BLaER1 treated with 17β-estradiol and CSF1 and Interleukin-3, amounts not matched to agents 10 nM and 100 nM (cell line): Measurements from ENCODE around the gene ATXN1.

Experiments used
- H3K27ac ChIP-seq, 11 experiments: shearing (Covaris generic); formaldehyde crosslinking; 2 replicates each; pipeline ENCODE4 v1.8.1; 2022
- H3K27me3 ChIP-seq, 11 experiments: shearing (Covaris generic); formaldehyde crosslinking; 2 replicates each; pipeline ENCODE4 v1.8.1; 2022
- H3K36me3 ChIP-seq, 11 experiments: shearing (Covaris generic); formaldehyde crosslinking; 2 replicates each; pipeline ENCODE4 v1.8.1; 2022
- H3K4me1 ChIP-seq, 10 experiments: shearing (Covaris generic); formaldehyde crosslinking; 2 replicates each; pipeline ENCODE4 v1.8.1; 2022
- H3K4me2 ChIP-seq, 11 experiments: shearing (Covaris generic); formaldehyde crosslinking; 2 replicates each; pipeline ENCODE4 v1.8.1; 2022
- H3K4me3 ChIP-seq, 10 experiments: shearing (Covaris generic); formaldehyde crosslinking; 2 replicates each; pipeline ENCODE4 v1.8.1; 2022
- H3K9ac ChIP-seq, 11 experiments: shearing (Covaris generic); formaldehyde crosslinking; 2 replicates each; pipeline ENCODE4 v1.8.1; 2022
- H3K9me3 ChIP-seq, 11 experiments: shearing (Covaris generic); formaldehyde crosslinking; replicated peaks in 1 of 11; 2 replicates each; pipeline ENCODE4 v1.8.1; 2022
- H4K20me1 ChIP-seq, 11 experiments: shearing (Covaris generic); formaldehyde crosslinking; 2 replicates each; pipeline ENCODE4 v1.8.1; 2022
- Cebpa-rat ChIP-seq, 11 experiments: shearing (Covaris generic); IDR thresholded peaks; 2 replicates each; pipeline ENCODE4 v1.8.1; 2022

ATXN1 gene

DNA sequence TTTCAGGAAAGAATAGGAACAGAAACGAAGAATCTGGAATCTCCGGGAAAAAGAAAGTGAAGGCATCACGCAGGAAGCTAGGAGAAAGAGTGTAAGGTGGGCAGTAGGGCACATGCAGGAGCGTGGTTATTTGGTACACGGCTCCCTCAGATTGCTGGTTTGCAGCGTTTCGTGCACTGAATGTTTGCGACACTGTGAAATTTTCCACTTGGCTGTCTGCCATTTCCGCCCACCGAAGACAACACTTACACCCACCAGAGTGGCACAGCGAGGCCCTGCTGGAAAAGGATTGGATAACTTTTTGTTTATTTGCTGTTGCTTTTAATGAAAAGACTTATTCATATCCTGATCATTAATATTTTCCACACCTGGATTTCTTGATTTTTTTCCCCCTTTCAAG, 274.6 kb downstream of the ATXN1 start:
- Histone ChIP-seq H4K20me1 (peaks cover 0 to 60% (median 0%) of the 10 kb centered on the region in 11 experiments; a peak in 3 of 22 replicates), H3K4me2 (no peak overlapping the region), H3K9ac (no peak overlapping the region), H3K4me3 (no peak overlapping the region), H3K4me1 (no peaks in the 10 kb centered on the region; a peak in 1 of 20 replicates), H3K36me3 (peaks cover 0 to 67% (median 4%) of the 10 kb centered on the region in 11 experiments; a peak in 9 of 22 replicates), H3K9me3 (peaks cover 0 to 21% (median 9%) of the 10 kb centered on the region in 11 experiments; a peak in 17 of 22 replicates), H3K27me3 (no peaks in the 10 kb centered on the region), H3K27ac (no peak overlapping the region)
- TF ChIP-seq Cebpa-rat (IDR thresholded peaks at IDR 0.05), result no peak

DNA sequence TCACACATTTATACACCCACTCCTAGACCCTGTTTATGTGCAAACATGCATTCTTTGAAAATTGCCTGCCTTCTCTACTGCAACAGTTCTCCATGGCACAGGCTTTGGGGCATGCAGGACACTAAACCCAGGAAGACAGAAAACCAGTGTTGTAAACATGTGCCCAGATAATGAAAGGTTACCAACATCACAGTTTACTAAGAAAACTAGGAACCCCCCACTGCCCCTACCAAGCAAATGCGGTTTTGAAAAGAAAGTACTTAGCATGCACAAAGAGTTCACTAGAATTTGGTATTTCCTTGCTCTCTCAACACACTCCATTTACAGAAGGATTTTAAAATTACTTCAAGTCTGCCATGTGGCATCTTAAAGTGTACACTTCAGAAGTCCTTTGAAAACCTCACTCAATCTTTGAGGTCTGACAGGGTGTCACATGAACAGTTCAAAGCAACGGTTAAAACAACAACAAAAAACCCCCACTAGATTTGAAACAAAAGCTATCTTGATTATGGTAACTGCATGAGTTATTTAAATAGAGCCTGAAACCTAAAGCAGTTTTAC, 277.9 kb downstream of the ATXN1 start:
- Histone ChIP-seq H3K4me1 (no peaks in the 10 kb centered on the region; a peak in 1 of 20 replicates), H3K36me3 (peaks cover 0 to 98% (median 4%) of the 10 kb centered on the region in 11 experiments; a peak in 9 of 22 replicates), H3K4me3 (no peak overlapping the region), H3K27me3 (no peaks in the 10 kb centered on the region), H3K9me3 (peaks cover 0 to 21% (median 9%) of the 10 kb centered on the region in 11 experiments; a peak in 17 of 22 replicates), H3K27ac (no peak overlapping the region), H4K20me1 (peaks cover 0 to 46% (median 0%) of the 10 kb centered on the region in 11 experiments; a peak in 3 of 22 replicates), H3K4me2 (no peak overlapping the region), H3K9ac (no peak overlapping the region)
- no peak for TF ChIP-seq Cebpa-rat (IDR thresholded peaks at IDR 0.05)

- no peak overlapping the region for H3K4me3 ChIP-seq
- H3K4me1 ChIP-seq, result no peaks in the 10 kb centered on the region; a peak in 1 of 20 replicates
- peaks cover 0 to 98% (median 4%) of the 10 kb centered on the region in 11 experiments; a peak in 9 of 22 replicates for H3K36me3 ChIP-seq
- peaks cover 0 to 44% (median 0%) of the 10 kb centered on the region in 11 experiments; a peak in 3 of 22 replicates for H4K20me1 ChIP-seq
- H3K27ac ChIP-seq, result no peak overlapping the region
- H3K9me3 ChIP-seq, result peaks cover 0 to 21% (median 9%) of the 10 kb centered on the region in 11 experiments; a peak in 17 of 22 replicates
- no peaks in the 10 kb centered on the region for H3K27me3 ChIP-seq
- TF ChIP-seq Cebpa-rat (IDR thresholded peaks at IDR 0.05), result no peak
- no peak overlapping the region for H3K9ac ChIP-seq
- H3K4me2 ChIP-seq, result no peak overlapping the region
Observed at GRCh38 chr6:16482702-16483314, 278.5 kb downstream of the ATXN1 start.

- Histone ChIP-seq H3K27ac (no peak overlapping the region), H3K4me2 (0 out of 22 replicates have a peak overlapping the region, but pooled peaks of 1 of the 11 experiments have one; percentile 25), H3K27me3 (no peaks in the 10 kb centered on the region), H3K4me3 (no peak overlapping the region), H3K9ac (no peak overlapping the region), H3K4me1 (peaks cover 3 to 9% (median 5%) of the 10 kb centered on the region in 10 experiments; a peak in 18 of 20 replicates), H3K9me3 (peaks cover 0 to 21% (median 9%) of the 10 kb centered on the region in 11 experiments; a peak in 17 of 22 replicates), H4K20me1 (peaks cover 0 to 38% (median 0%) of the 10 kb centered on the region in 11 experiments; a peak in 3 of 22 replicates), H3K36me3 (peaks cover 0 to 99% (median 4%) of the 10 kb centered on the region in 11 experiments; a peak in 9 of 22 replicates)
- no peak for TF ChIP-seq Cebpa-rat (IDR thresholded peaks at IDR 0.05)
Observed at GRCh38 chr6:16481697-16482399, 279.4 kb downstream of the ATXN1 start.

DNA sequence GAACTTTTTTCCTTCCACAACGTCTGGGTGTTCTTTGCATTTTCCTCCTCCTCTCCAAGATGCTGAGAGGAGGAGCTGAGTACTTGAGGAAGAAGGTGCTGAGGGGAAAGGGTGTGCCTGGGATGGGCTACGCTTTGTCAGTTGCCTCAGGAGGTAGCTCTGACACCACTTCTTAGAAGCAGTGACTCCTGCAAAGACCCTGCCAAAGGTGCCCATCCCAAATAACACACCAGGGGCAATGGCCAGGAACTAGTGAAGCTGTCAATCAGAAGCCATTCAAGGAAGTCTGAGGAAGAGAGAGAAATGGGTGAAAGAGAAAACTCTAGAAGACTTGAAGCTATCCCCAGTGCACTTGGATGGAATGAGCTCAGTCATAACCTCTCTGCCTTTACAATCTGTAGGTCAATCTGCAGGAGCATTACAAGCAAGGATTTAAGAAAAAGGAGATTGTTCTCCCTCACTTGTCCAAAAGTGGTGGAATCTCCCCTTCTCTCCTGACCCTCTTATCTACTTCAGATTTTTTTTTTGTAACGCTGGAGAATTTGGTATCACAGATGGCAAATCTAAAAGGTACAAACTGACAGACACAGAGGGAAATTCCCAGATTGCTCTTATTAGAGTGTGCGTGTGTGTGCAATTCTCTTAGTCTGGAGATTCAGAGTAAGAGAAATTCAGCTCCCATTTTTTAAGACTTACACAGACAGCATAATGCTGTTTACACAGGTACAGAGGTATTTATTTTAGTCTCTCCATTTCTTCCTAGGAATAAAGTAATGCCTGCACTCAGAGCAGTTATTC, 280.3 kb downstream of the ATXN1 start:
- Histone ChIP-seq H3K36me3 (peaks cover 0 to 95% (median 4%) of the 10 kb centered on the region in 11 experiments; a peak in 9 of 22 replicates), H3K4me2 (no peak overlapping the region), H3K27me3 (no peaks in the 10 kb centered on the region), H3K4me1 (peaks cover 7 to 11% (median 9%) of the 10 kb centered on the region in 10 experiments; a peak in 18 of 20 replicates), H3K27ac (no peak overlapping the region), H3K9me3 (peaks cover 0 to 21% (median 9%) of the 10 kb centered on the region in 11 experiments; a peak in 17 of 22 replicates), H3K4me3 (no peak overlapping the region), H4K20me1 (peaks cover 0 to 29% (median 0%) of the 10 kb centered on the region in 11 experiments; a peak in 3 of 22 replicates), H3K9ac (no peak overlapping the region)
- no peak for TF ChIP-seq Cebpa-rat (IDR thresholded peaks at IDR 0.05)

- peaks cover 0 to 92% (median 0%) of the 10 kb centered on the region in 11 experiments; a peak in 7 of 22 replicates for H3K36me3 ChIP-seq
- peak overlapping the region in 10 of 11 experiments; percentile 10 to 56 (median 40); a peak in 12 of 22 replicates for H3K4me2 ChIP-seq
- H3K27ac ChIP-seq, result no peak overlapping the region
- H3K27me3 ChIP-seq, result no peaks in the 10 kb centered on the region
- peaks cover 0 to 8% (median 1%) of the 10 kb centered on the region in 11 experiments; a peak in 12 of 22 replicates for H3K9me3 ChIP-seq
- H3K4me3 ChIP-seq, result no peak overlapping the region
- H3K4me1 ChIP-seq, result peaks cover 7 to 11% (median 9%) of the 10 kb centered on the region in 10 experiments; a peak in 18 of 20 replicates
- H4K20me1 ChIP-seq, result peaks cover 0 to 34% (median 0%) of the 10 kb centered on the region in 11 experiments; a peak in 4 of 22 replicates
- no peak for TF ChIP-seq Cebpa-rat (IDR thresholded peaks at IDR 0.05)
- no peak overlapping the region for H3K9ac ChIP-seq
Observed at GRCh38 chr6:16477367-16478149, 283.7 kb downstream of the ATXN1 start.

- Histone ChIP-seq H4K20me1 (peaks cover 0 to 41% (median 0%) of the 10 kb centered on the region in 11 experiments; a peak in 4 of 22 replicates), H3K4me1 (peaks cover 7 to 11% (median 9%) of the 10 kb centered on the region in 10 experiments; a peak in 18 of 20 replicates), H3K9me3 (0 out of 22 replicates have a peak, but pooled peaks cover 0 to 6% (median 0%) of the 10 kb centered on the region in 11 experiments), H3K27me3 (no peaks in the 10 kb centered on the region), H3K4me3 (no peak overlapping the region), H3K27ac (no peak overlapping the region), H3K4me2 (peak overlapping the region; percentile 10 to 56 (median 41); a peak in 21 of 22 replicates), H3K9ac (no peak overlapping the region), H3K36me3 (peaks cover 0 to 85% (median 0%) of the 10 kb centered on the region in 11 experiments; a peak in 7 of 22 replicates)
- TF ChIP-seq Cebpa-rat (IDR thresholded peaks at IDR 0.05), result no peak
Observed at GRCh38 chr6:16476861-16477260, 284.4 kb downstream of the ATXN1 start.
